UCSD-AML1 (cell line): ENCODE data around the gene GNG12.
"Not testable (repeated sequence)": the region's sequence is repeated elsewhere in the genome, so short reads cannot be mapped to it uniquely, and the experiment has no call there.

Experiments
- DNase-seq: peaks from one replicate; lab custom pipeline; 2025; ENCODE audit not compliant: unreplicated experiment; lab: John Stamatoyannopoulos, UW

The GNG12 gene

DNA sequence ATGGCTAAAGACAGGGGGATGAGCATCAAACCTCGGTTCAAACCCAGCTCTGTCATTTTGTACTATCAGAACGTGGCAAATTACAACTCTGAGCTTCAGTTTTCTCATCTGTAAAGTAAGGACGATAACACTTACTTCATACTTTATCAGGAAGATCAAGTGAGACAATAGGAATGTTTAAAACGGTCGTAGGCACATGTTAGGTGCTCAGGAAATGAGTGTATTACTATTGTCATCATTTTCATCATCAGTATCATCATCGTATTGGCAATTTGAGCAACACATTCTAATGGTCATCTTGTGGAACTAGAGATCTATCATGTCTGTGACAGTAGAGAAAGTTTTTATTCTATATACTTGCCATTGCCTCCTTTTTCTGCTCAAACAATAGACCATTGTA is 170.4 kb downstream of the GNG12 start:
- DNase-seq = no peak

DNA sequence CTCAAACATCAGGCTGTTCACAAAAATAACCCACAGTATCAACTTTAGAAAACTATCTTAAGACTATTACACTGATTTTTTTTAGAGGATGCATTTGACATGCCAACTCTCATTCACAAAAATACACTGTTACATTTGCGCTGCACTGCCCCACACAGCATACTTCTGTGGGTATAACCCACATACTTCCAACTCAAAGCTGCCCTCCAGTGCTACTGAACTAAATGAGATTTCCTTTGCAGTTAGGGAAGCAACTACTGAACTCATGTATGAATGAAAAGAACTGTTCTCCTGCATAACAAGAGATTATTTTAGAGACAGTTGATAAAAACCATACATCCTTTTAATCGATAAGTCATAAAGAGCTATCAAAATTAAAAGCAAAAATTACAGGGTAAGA is 174.0 kb downstream of the GNG12 start:
- DNase-seq = no peak

GRCh38 chr1:67657152-67657551 is 176.1 kb downstream of the GNG12 start:
- not testable (repeated sequence) for DNase-seq

- DNase-seq = no peak
These were observed 177.7 kb downstream of the GNG12 start for GRCh38 chr1:67655581-67655980.

- no peak for DNase-seq
These were observed 180.0 kb downstream of the GNG12 start for GRCh38 chr1:67653304-67653703.

DNA sequence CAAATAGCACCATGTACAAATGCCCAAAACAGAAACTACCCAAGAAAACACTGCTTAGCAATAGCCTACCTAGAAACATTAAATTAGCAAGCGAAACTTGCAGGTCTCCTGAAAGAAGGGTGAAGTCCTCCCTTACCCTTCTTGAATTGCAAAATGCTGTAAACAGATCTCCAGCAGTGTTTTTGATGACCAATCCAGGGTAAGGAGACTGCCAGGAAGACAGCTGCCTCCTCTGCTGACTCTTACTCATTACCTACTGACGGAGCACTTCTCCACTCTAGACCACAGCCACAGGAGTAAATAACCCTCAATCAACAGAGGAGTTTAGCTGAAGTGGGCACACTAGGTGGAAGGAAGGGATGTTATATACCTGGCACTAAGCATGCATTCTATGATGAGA is 180.5 kb downstream of the GNG12 start:
- no peak for DNase-seq
